Vagina (tissue), 2 donors: Measurements from ENCODE around the gene CDK15.

Source experiments
- POLR2A ChIP-seq, 2 donors: fragments of 450-650 bp; IDR thresholded peaks; one replicate each; pipeline ENCODE4 v1.6.1; 2017; ENCODE audit warnings: antibody characterized with exemption in 2 of 2, mild to moderate bottlenecking in 2 of 2, moderate library complexity in 2 of 2
- TF ChIP-seq, protein P1 (sequence below), 3 experiments: fragments of 450-650 bp in 2 of 3; fragments of 200-600 bp in 1 of 3; sonication (generic) in 1 of 3; IDR thresholded peaks; one replicate each; pipeline ENCODE4 v1.5.1; 2017 to 2019; ENCODE audit warnings: antibody characterized with exemption in 3 of 3, mild to moderate bottlenecking in 2 of 3, moderate library complexity in 2 of 3

GRCh38 chr2:201928363-201928762 lies 122.0 kb downstream of the CDK15 start:
- TF ChIP-seq POLR2A (IDR thresholded peaks at IDR 0.05): no peak
- TF ChIP-seq, protein P1, sequence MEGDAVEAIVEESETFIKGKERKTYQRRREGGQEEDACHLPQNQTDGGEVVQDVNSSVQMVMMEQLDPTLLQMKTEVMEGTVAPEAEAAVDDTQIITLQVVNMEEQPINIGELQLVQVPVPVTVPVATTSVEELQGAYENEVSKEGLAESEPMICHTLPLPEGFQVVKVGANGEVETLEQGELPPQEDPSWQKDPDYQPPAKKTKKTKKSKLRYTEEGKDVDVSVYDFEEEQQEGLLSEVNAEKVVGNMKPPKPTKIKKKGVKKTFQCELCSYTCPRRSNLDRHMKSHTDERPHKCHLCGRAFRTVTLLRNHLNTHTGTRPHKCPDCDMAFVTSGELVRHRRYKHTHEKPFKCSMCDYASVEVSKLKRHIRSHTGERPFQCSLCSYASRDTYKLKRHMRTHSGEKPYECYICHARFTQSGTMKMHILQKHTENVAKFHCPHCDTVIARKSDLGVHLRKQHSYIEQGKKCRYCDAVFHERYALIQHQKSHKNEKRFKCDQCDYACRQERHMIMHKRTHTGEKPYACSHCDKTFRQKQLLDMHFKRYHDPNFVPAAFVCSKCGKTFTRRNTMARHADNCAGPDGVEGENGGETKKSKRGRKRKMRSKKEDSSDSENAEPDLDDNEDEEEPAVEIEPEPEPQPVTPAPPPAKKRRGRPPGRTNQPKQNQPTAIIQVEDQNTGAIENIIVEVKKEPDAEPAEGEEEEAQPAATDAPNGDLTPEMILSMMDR (IDR thresholded peaks at IDR 0.05): no peak
